Thymus (tissue), 11 donors: ENCODE results near the gene MAD1L1. TPM values are rescaled to one million over a fixed set of nuclear protein-coding genes. Genes with fewer than 3 reads are reported as not detected.

Experiments used
- DNase-seq, 9 donors: peaks; one replicate each; pipeline ENCODE4 v3.0.0-alpha.2; 2013; ENCODE audit warnings: low spot score in 9 of 9, low read depth in 6 of 9, missing footprints in 1 of 9
- H3K27ac ChIP-seq, 2 donors: one replicate each; pipeline ENCODE4 v1.5.1; 2013; ENCODE audit warnings: control low read depth in 1 of 2, low read depth in 1 of 2, low read length in 1 of 2, mild to moderate bottlenecking in 1 of 2, moderate library complexity in 1 of 2
- H3K27me3 ChIP-seq, 2 donors: one replicate each; pipeline ENCODE4 v1.5.1; 2013; ENCODE audit warnings: low read length in 1 of 2; ENCODE audit not compliant: control insufficient read depth in 2 of 2, insufficient read depth in 1 of 2
- H3K36me3 ChIP-seq, 2 donors: one replicate each; pipeline ENCODE4 v1.5.1; 2013; ENCODE audit warnings: low read length in 1 of 2, mild to moderate bottlenecking in 1 of 2, moderate library complexity in 1 of 2; ENCODE audit not compliant: control insufficient read depth in 2 of 2, insufficient read depth in 2 of 2
- H3K4me1 ChIP-seq, 2 donors: one replicate each; pipeline ENCODE4 v1.5.1; 2013; ENCODE audit warnings: low read length in 2 of 2; ENCODE audit not compliant: control insufficient read depth in 2 of 2, insufficient read depth in 2 of 2
- H3K4me3 ChIP-seq, 2 donors: one replicate each; pipeline ENCODE4 v1.5.1; 2013; ENCODE audit warnings: low read length in 2 of 2, control low read depth in 1 of 2, mild to moderate bottlenecking in 1 of 2
- H3K9me3 ChIP-seq, 2 donors: one replicate each; pipeline ENCODE4 v1.5.1; 2013; ENCODE audit warnings: low read length in 1 of 2, mild to moderate bottlenecking in 1 of 2; ENCODE audit not compliant: control insufficient read depth in 2 of 2, insufficient read depth in 1 of 2
- WGBS: extraction: QIAGEN DNeasy Blood & Tissue Kit; methylation state at CpG from one replicate; pipeline ENCODE4 v1.1.7; 2013; 5-methylcytosine and 5-hydroxymethylcytosine counted together
- polyA plus RNA-seq: library from polyadenylated mRNA; stranded (reverse); fragments of 200-250 nt; gene quantifications from one replicate; pipeline ENCODE4 v1.2.3, GENCODE V29; 2013
- total RNA-seq: library from RNA; stranded (reverse); fragments of 120-200 nt; gene quantifications from one replicate; pipeline ENCODE4 v1.2.4, GENCODE V29; 2013
- donor health status: healthy.

Gene MAD1L1
- total and polyA plus RNA-seq, 2 donors, result 93.3 to 103 TPM

DNA sequence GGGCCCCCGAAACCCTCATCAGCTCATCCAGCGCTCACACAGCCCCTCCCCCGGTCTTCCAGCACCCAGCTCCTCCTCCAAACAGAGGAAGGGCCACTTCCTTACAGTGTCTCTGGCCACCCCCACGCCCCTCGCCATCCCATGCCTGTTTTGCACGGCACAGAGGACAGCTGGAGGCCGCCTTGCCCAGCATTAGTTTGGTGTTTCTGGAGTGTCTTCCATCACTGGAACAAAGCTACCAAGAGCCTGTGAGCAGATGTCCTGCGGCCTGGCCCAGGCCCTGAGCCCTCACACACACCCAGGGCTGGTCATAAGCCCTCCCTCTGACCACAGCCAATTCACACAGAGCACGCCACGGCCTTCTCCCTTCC, 82.3 kb downstream of the MAD1L1 start:
- Histone ChIP-seq H3K4me1 (peaks cover 0 to 2% of the 10 kb centered on the region in 2 donors), H3K9me3 (peaks cover 0 to 2% of the 10 kb centered on the region in 2 donors), H3K27me3 (peaks cover 0 to 3% of the 10 kb centered on the region in 2 donors), H3K36me3 (peaks cover 17 to 35% of the 10 kb centered on the region in 2 donors), H3K4me3 (no peak overlapping the region), H3K27ac (no peak overlapping the region)
- no peak for DNase-seq
- 98% methylated on average over 10 of the region's 10 CpGs for WGBS

DNA sequence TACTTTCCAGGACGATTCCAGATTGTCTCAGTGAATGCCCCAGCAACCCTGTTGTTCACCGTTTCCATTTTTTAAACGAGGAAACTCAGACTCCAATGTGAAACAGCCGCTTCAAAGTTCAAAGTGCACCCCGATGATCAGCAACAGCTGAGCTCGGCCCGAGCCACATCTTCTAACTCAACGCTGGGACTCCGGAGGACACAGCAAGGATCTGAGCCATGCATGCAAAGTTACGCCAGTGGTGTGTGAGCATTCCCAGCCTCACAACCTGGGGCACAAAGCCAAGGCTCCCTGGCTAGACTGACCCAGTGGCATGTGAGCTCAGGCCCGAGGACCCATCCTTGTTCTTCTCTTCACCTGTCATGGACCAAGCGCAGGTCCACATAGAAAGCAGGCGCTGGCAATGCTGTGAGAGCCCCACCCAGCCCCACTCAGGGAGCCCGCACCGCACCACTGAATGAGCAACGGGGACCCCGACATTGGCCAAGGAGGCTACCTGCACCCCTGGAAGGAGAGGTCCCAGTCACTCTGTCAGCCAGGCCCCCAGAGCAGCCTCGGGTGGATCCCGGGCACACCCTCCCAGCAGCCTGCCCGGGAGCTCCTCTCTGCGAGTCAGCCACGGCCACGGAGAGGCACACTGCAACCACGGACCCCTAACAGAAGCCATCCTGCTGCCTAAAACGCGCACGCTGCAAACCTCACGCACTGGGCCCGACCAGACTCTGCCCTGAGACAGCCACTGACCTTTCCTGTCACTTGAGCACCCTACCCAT, 82.9 kb downstream of the MAD1L1 start:
- peaks cover 21 to 39% of the 10 kb centered on the region in 2 donors for H3K36me3 ChIP-seq
- 97% methylated on average over 29 of the region's 29 CpGs for whole genome bisulfite sequencing

GRCh38 chr7:2148814-2149213, 83.9 kb downstream of the MAD1L1 start:
- no peak for DNase-seq
- peaks cover 0 to 2% of the 10 kb centered on the region in 2 donors for H3K4me1 ChIP-seq
- H3K36me3 ChIP-seq, result peaks cover 29 to 46% of the 10 kb centered on the region in 2 donors
- no peak overlapping the region for H3K27ac ChIP-seq
- 98% methylated on average over 7 of the region's 7 CpGs for WGBS
- H3K27me3 ChIP-seq, result no peaks in the 10 kb centered on the region
- no peak overlapping the region for H3K4me3 ChIP-seq
- H3K9me3 ChIP-seq, result peaks cover 0 to 4% of the 10 kb centered on the region in 2 donors

More for the DNA sequence above, 82.9 kb downstream of the MAD1L1 start:
- H3K27ac ChIP-seq, result no peak overlapping the region
- H3K9me3 ChIP-seq, result peaks cover 0 to 2% of the 10 kb centered on the region in 2 donors
- no peak overlapping the region for H3K4me3 ChIP-seq
- peaks cover 0 to 2% of the 10 kb centered on the region in 2 donors for H3K4me1 ChIP-seq
- H3K27me3 ChIP-seq, result peaks cover 0 to under 1% of the 10 kb centered on the region in 2 donors
- no peak for DNase-seq

GRCh38 chr7:2148189-2148588, 84.6 kb downstream of the MAD1L1 start:
- WGBS, result 97% methylated on average over 11 of the region's 11 CpGs
- DNase-seq, result no peak

DNA sequence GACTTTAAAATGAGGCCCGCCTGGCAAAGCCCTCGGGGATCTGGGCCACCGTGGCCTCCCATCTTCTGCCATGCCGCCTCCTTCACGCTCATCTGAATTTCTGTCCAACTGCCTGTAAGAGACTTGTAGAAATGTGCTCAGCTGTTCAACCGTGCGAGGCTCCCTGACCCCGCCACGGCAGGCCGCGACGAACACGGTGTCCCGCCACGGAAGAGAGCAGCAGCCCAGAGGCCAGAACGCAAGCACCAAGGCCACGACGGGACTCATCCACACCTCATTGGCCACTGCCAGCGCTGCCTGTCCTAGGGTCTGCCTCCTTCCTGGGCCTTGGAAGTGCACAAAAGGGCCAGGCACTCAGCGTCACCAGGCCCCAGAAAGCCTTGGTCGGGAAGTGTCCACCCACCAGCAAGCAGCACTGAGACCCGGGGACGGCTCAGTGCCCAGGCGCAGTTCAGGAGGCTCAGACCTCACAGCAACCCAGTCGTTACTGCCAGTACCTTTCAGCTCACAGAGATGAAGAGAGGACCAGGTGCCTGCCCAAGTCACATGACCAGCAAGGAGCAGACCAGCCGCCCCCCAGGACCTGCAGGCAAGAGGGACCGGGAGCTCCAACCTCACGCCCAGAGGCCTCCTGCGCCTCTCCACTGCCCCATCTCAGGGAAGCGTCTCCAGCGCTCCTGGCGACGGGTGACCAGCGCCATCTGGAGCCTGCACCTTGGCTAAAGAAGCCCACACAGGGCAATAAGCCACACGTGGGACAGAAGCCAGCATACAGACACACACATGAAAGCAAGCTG, 85.9 kb downstream of the MAD1L1 start:
- H3K4me1 ChIP-seq, result peaks cover 0 to 2% of the 10 kb centered on the region in 2 donors
- no peak for DNase-seq
- H3K36me3 ChIP-seq, result peaks cover 44 to 53% of the 10 kb centered on the region in 2 donors
- no peaks in the 10 kb centered on the region for H3K27me3 ChIP-seq
- 98% methylated on average over 35 of the region's 35 CpGs for WGBS
- H3K27ac ChIP-seq, result no peak overlapping the region
- H3K9me3 ChIP-seq, result peaks cover 0 to 5% of the 10 kb centered on the region in 2 donors
- H3K4me3 ChIP-seq, result no peak overlapping the region

More at GRCh38 chr7:2148189-2148588, 84.6 kb downstream of the MAD1L1 start:
- H3K36me3 ChIP-seq, result peaks cover 35 to 52% of the 10 kb centered on the region in 2 donors
- no peak overlapping the region for H3K27ac ChIP-seq
- H3K27me3 ChIP-seq, result no peaks in the 10 kb centered on the region
- peaks cover 0 to 2% of the 10 kb centered on the region in 2 donors for H3K4me1 ChIP-seq
- H3K9me3 ChIP-seq, result peaks cover 0 to 7% of the 10 kb centered on the region in 2 donors
- H3K4me3 ChIP-seq, result no peak overlapping the region

DNA sequence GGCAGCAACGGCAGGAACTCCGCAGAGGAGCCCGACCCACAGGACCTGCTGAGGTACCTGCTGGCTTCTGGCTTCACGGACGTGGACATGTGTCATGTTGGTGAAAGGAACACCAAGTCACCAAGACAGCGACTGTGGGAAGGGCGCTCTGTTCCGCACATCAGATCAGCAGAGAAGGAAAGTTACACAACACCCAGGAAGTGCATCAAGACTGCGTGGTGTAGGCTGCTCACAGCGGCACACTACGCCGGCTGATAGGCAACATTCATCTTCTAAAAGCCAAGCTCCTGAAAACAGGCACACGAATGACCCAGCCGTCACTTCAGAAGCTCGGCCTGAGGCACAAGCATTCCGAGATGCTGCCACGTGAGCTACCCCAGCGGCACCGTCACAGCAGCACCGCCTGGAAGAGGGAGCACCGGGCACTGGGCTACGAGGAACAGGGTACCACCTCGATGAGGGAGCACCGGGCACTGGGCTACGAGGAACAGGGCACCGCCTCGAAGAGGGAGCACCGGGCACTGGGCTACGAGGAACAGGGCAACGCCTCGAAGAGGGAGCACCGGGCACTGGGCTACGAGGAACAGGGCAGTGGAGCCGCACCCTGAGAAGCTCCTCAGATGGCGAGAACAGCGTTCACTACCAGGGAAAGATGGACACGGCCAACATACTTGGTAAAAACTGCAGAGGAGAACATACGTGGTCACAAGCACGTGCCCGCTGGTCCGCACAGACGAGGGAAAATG, 86.7 kb downstream of the MAD1L1 start:
- no peak for DNase-seq
- peaks cover 44 to 53% of the 10 kb centered on the region in 2 donors for H3K36me3 ChIP-seq
- H3K27ac ChIP-seq, result no peak overlapping the region
- no peak overlapping the region for H3K4me3 ChIP-seq
- 97% methylated on average over 42 of the region's 42 CpGs for whole genome bisulfite sequencing
- no peaks in the 10 kb centered on the region for H3K27me3 ChIP-seq
- peaks cover 0 to 8% of the 10 kb centered on the region in 2 donors for H3K9me3 ChIP-seq
- no peaks in the 10 kb centered on the region for H3K4me1 ChIP-seq

DNA sequence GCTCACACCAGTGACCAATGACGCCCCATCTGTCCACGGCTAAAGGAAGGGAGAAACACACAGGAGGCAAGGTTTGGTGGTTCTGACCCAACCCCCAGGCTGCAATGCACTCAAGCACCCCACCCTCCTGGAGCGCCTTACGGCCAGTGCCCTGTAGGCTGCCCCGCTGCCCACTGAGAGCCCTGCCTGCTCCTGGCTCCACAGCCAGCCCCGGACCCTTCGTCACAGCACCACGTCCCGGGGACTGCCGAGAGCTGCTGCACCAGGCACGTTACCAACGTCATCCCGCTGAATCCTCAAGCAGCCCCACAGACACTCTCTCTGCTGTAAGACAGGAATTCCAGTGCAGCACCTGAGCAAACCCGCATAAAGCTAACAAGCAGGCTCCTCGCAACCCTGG, 87.8 kb downstream of the MAD1L1 start:
- H3K27ac ChIP-seq, result no peak overlapping the region
- no peaks in the 10 kb centered on the region for H3K4me1 ChIP-seq
- H3K4me3 ChIP-seq, result no peak overlapping the region
- DNase-seq, result no peak
- 97% methylated on average over 15 of the region's 15 CpGs for whole genome bisulfite sequencing
- H3K27me3 ChIP-seq, result no peaks in the 10 kb centered on the region
- H3K36me3 ChIP-seq, result peaks cover 44 to 53% of the 10 kb centered on the region in 2 donors
- peaks cover 0 to 8% of the 10 kb centered on the region in 2 donors for H3K9me3 ChIP-seq

DNA sequence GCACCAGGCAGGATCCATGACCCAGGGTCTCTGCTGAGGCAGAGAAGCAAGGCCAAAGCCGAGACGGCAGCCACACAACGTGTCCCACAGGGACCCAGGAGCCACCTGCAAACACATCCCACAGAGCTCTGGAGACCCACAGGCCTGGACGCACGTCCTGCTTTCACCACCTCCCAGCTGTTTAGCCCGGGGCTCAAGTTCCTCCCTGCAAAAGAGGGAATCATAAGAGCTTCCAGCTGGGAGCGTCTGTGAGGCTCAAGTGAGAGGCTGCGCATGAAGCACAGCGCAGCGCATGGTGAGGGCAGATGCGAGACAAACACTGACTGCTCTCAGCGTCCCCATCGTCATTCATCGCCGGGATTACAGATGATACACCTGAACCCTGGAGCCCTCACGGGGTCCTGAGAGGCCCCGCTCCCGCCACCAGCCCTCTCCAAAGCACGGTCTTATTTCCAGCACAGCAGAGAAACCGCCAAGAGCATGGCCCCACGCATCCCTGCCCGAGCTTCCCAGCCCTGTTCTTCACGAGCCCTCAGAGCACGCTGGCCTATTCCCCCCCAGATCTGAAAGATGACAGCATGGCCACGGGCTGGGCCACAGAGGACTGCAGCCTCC, 88.7 kb downstream of the MAD1L1 start:
- peaks cover 0 to 4% of the 10 kb centered on the region in 2 donors for H3K4me1 ChIP-seq
- peaks cover 44 to 49% of the 10 kb centered on the region in 2 donors for H3K36me3 ChIP-seq
- no peak for DNase-seq
- 97% methylated on average over 25 of the region's 25 CpGs for WGBS
- H3K27me3 ChIP-seq, result no peaks in the 10 kb centered on the region
- H3K9me3 ChIP-seq, result peaks cover 0 to 8% of the 10 kb centered on the region in 2 donors
- H3K4me3 ChIP-seq, result no peak overlapping the region
- no peak overlapping the region for H3K27ac ChIP-seq
